Thyroid gland (tissue), 4 donors: Measurements from ENCODE around the gene SPZ1.

Source experiments
- CTCF ChIP-seq, 6 experiments: fragments of 200-600 bp in 3 of 6; fragments of 450-650 bp in 3 of 6; sonication (generic) in 3 of 6; IDR thresholded peaks; one replicate each; pipeline ENCODE4 v1.5.1; 2016 to 2019; ENCODE audit warnings: antibody characterized with exemption in 6 of 6, mild to moderate bottlenecking in 2 of 6, inconsistent platforms in 1 of 6, moderate library complexity in 1 of 6
- POLR2A ChIP-seq, 2 donors: fragments of 450-650 bp; IDR thresholded peaks; one replicate each; pipeline ENCODE4 v1.6.1; 2017; ENCODE audit warnings: antibody characterized with exemption in 2 of 2, mild to moderate bottlenecking in 2 of 2, moderate library complexity in 1 of 2

GRCh38 chr5:80348171-80348570 is 28.4 kb downstream of the SPZ1 start:
- no peak for TF ChIP-seq CTCF (IDR thresholded peaks at IDR 0.05)
- no peak for TF ChIP-seq POLR2A (IDR thresholded peaks at IDR 0.05)
